Kidney tubule cell (primary cell): ENCODE results near the gene VSNL1.

Experiments
- DNase-seq: peaks from one replicate; pipeline ENCODE4 v3.0.0-alpha.2; 2018; ENCODE audit warnings: low spot score

Gene VSNL1

GRCh38 chr2:17583166-17583565 lies 42.7 kb downstream of the VSNL1 start:
- DNase-seq = no peak

DNA sequence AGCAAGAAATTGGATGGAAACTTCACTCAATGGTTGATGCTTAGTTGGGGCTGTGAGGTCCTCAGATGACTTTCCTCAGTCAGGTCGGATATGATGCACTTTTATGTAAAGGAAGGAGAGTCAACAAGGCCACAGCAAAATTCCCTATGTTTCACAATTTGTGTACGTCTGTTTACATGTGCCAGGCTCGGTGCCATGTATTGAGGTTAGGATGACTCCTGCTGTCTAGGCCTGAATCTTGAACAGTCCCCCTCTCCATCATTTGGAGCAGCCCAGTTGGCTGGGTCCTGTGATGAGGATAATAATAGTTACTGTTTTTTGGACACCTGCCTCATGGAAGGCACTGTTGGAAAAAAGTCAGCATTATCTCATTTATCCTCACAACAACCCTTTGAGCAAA lies 43.1 kb downstream of the VSNL1 start:
- no peak for DNase-seq

GRCh38 chr2:17584689-17585088 lies 44.2 kb downstream of the VSNL1 start:
- DNase-seq = no peak

DNA sequence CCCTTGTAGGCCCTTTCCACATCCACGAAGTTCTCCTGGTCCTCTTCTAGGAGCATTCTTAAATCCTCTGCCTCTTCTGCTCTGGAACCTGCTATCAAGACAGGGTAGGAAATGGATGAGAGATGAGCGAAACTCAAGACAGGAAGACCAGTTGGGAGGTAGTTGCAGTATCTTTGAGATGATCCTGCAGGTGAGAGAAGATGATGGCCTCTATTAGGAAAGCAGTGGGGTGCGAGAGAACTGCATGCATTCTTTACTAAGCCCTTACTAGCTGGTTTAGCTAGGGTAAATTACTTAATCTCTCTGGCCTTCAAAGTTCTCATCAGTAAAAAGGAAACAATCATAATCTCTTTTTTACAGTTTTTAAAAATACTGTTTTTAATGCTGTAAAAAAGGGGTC lies 47.0 kb downstream of the VSNL1 start:
- DNase-seq = no peak

DNA sequence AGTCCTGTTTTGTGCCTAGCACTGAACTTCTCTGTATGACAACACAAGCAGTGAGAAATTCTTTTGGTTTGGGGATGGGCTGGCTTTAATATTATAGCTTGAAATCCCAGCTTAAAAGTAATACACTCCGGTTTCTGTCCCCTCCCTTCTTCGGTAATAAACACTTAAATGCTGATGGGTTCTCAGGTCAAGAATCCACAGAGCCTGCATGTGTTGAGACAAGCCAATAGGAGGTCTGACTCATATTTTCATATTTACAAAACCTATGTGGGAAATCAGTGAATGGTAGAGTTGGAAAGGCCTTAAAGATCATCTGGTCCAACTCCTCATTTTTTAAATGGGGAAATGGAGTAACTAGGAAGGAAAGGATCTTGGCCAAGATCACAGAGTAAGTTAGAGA lies 47.5 kb downstream of the VSNL1 start:
- DNase-seq = no peak

DNA sequence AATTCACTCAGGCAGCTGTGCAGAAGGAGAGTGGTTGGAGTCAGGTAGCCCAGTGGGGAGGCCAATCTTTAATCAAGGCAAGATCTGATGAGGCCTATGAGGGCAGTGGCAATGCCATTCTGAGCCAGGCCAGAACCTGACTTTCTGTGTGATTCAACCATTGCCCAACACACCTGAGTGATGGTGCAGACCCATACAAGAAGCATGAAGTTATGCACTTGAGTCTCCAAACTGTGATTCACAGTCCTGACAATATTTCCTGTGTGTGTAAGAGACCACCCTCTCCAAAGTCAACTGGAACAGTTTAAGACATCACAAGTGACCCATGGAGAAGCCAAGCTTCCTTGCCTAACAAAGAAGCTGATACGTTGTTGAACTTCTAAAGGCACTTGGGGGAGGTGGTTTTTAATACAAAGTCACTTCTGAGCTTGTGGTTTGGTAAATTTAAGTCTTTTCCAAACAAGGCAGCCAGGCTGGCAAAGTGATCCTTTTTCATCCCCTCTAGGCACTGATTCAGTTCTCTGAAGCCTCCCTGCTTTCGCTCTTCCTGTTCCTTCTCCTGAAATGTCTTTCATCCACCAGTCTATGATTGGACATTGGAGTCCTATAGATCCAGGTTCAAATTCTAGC lies 49.0 kb downstream of the VSNL1 start:
- no peak for DNase-seq

GRCh38 chr2:17590342-17590911 lies 49.9 kb downstream of the VSNL1 start:
- DNase-seq = no peak

GRCh38 chr2:17591846-17592245 lies 51.4 kb downstream of the VSNL1 start:
- no peak for DNase-seq

DNA sequence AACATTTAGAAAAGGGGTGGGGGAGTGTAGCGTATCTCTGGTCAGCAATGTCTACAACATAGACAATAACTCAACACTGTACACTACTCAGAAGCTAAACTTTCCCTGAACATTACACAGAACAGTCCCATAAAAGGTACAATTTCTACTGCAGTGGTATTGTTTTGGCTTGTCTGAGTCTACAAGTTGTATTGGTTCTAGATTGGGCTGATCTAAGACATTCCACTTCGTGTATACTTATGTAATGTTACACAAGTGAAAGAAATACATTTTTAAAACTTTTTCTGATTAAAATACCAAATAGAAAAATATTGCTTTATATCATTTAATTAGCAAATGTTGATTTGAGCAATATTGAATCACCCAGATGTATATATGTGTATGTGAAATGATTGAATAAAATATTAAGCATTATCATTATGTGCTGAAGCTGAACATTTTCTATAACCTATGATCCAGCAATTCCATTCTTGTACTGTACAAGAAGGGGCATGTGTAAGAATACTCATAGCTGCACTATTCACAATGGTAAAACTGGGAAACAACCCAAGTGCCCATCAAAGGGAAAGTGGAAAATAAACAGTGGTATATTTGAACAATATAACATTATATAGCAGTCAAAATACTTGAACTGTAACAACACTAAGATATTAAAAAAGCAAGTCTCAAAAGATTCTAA lies 52.4 kb downstream of the VSNL1 start:
- no peak for DNase-seq

DNA sequence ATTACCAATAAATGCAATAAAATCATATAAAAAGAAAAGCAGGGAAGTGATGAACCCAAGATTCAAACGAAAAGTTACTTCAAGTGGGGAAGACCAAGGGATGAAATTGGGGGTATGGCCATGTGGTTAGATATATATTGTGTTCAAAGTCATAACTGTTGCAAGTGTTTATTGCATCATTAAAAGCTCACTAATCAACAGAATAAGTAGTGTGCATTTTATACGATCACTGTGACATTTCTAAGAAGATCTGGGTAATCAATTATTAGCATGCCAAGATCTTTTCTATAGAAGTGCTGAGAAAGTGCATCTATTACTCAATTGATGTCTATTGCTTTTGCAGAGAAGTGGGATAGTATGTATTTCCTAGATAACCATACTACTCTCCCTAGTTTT lies 52.9 kb downstream of the VSNL1 start:
- no peak for DNase-seq

GRCh38 chr2:17593841-17594491 lies 53.5 kb downstream of the VSNL1 start:
- no peak for DNase-seq

GRCh38 chr2:17594533-17595401 lies 54.3 kb downstream of the VSNL1 start:
- DNase-seq = no peak

DNA sequence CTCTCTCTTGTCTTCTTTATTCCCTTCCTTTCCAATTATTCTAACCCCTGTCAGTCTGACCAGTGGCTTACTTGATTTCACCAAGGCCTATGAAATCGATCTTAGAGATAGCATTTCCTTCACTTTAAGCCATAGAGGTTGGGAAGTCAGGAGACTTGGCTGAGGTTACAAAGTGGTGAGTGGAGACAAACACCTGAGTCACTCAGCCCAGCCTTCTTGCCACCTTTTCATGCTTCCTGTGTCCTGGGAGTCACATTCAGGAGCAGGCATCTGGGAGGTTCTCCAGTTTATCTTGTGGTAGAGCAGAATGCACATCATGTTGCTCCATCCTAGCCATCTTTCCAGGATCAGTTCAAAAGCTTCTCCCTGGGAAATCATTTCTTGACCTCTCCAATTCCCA lies 59.1 kb downstream of the VSNL1 start:
- peak; percentile 49 for DNase-seq

DNA sequence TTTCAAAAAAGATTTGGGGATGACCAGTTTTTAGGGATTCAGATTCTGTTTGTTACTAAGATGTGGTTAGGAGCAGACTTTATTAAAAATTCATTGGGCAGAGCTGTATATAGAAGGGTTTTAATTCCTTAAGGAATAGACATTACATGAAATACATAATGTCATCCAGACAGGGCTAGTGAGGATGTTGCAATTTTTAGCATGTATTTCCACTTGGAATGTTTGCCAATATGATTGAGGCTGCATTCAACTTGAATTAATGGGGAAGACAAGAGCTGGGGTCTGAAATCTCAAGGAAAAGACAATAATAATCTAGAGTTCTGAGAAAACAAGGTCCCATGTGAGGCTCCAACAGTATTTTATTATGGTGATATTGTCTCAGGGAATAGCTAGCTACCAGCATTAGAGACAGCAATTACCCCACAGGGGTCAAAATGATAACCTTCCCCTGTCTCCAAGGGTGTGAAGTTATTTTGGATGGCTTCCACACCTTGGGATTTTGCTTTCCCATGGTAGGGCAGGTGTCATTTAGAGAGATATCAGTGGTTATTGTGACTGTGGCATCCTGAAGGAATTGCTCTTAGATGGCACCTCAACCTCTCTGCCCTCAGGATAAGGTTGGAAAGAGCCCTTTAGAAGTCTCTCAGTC lies 60.2 kb downstream of the VSNL1 start:
- no peak for DNase-seq

- DNase-seq = no peak
Observed at GRCh38 chr2:17604050-17604449, 63.6 kb downstream of the VSNL1 start.

- DNase-seq = no peak
Observed at GRCh38 chr2:17605696-17606095, 65.2 kb downstream of the VSNL1 start.

DNA sequence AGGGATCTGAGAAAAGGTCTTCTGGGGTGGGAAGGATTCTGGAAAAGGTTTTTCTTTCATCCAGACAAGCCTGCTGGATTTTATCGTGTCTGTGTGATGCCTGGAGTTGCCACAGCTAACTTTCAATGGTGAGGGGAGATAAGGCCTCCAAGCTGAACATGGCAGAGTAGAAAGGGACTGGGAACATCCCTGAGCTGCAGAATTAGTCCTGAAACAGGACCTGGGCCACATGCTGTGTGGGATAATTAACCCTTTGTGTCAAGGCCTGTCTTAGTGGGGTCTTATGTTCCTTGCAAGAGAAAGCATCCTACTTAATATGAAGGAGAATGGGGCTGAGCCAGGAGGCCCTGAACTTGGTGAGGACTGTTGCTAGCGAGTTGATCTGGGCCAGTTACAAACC lies 66.4 kb downstream of the VSNL1 start:
- no peak for DNase-seq

GRCh38 chr2:17607379-17607778 lies 66.9 kb downstream of the VSNL1 start:
- no peak for DNase-seq

- no peak for DNase-seq
Observed at GRCh38 chr2:17608251-17608650, 67.8 kb downstream of the VSNL1 start.

DNA sequence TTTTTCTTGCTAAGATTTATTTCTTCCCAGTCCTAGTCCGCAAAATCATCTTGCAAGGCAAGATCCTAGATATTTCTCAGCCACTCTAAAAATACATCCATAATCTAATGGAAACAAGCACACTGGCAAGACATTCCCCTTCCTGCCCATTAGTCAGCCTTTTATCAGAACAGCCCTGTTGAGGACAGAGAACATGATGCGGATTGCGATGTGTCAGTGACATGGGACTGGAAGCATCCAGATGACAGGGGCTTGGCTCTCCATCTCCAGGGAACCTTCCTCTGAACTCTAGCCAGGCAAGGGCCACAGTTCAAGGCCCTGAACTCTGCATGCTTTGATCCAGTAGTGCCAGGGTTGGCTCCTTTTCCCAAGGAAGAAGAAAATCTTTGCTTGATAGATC lies 70.0 kb downstream of the VSNL1 start:
- DNase-seq = no peak

DNA sequence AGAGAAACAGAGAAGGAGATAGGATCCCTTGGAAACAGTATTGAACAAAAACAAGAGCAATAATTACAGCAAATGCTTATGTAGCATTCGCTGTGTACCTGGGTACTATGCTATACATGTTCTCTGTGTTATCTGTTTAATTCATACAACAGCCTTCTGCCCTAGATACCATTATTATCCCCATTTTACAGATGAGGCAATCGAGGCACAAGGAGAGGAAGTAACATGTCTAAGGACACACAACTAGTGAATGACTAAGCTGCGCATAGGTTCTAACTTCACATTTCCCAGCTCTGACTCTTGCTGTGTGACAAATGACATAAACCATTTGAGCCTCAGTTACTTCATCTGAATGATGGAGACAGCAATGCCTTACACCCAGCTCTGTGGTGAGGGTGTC lies 70.5 kb downstream of the VSNL1 start:
- no peak for DNase-seq
